MM.1S (cell line): ENCODE data around the gene LIMCH1.

ENCODE experiments used
- DNase-seq: peaks from one replicate; pipeline ENCODE4 v3.0.0-alpha.2; 2015
- H2AFZ ChIP-seq: fragments of 300-600 bp; sonication (generic); 2 replicates; pipeline ENCODE4 v1.6.0; 2016; ENCODE audit warnings: antibody characterized with exemption, low read length
- H3F3A ChIP-seq: fragments of 300-600 bp; sonication (generic); 2 replicates; pipeline ENCODE4 v1.6.1; 2016; ENCODE audit warnings: mild to moderate bottlenecking, antibody characterized with exemption, low read length, moderate library complexity, mixed read lengths; ENCODE audit not compliant: insufficient read depth
- H3K27ac ChIP-seq: fragments of 300-600 bp; sonication (generic); 2 replicates; pipeline ENCODE4 v1.5.1; 2016; ENCODE audit warnings: mild to moderate bottlenecking, low read length
- H3K27me3 ChIP-seq: fragments of 300-600 bp; sonication (generic); replicated peaks from 2 replicates; pipeline ENCODE4 v1.6.0; 2016; ENCODE audit warnings: low read length; ENCODE audit not compliant: insufficient read depth
- H3K36me3 ChIP-seq: fragments of 300-600 bp; sonication (generic); replicated peaks from 2 replicates; pipeline ENCODE4 v1.6.1; 2016; ENCODE audit warnings: mild to moderate bottlenecking, low read length, mixed read lengths; ENCODE audit not compliant: insufficient read depth
- H3K4me1 ChIP-seq: fragments of 300-600 bp; sonication (generic); 2 replicates; pipeline ENCODE4 v1.6.1; 2016; ENCODE audit warnings: low read length, mixed read lengths
- H3K4me2 ChIP-seq: fragments of 300-600 bp; sonication (generic); 2 replicates; pipeline ENCODE4 v1.6.0; 2016; ENCODE audit warnings: low read depth, low read length
- H3K4me3 ChIP-seq: fragments of 300-600 bp; sonication (generic); 2 replicates; pipeline ENCODE4 v1.5.1; 2016; ENCODE audit warnings: low read length, mixed read lengths
- H3K79me2 ChIP-seq: fragments of 300-600 bp; sonication (generic); 2 replicates; pipeline ENCODE4 v1.6.1; 2016; ENCODE audit warnings: mixed run types, low read length, mixed read lengths
- H3K9ac ChIP-seq: fragments of 300-600 bp; sonication (generic); 2 replicates; pipeline ENCODE4 v1.6.1; 2016; ENCODE audit warnings: low read length, mixed read lengths
- H3K9me2 ChIP-seq: fragments of 300-600 bp; sonication (generic); replicated peaks from 2 replicates; pipeline ENCODE4 v1.6.1; 2016; ENCODE audit warnings: mild to moderate bottlenecking, low read length, mixed read lengths; ENCODE audit not compliant: insufficient read depth
- H3K9me3 ChIP-seq: fragments of 300-600 bp; sonication (generic); replicated peaks from 2 replicates; pipeline ENCODE4 v1.6.1; 2016; ENCODE audit warnings: mild to moderate bottlenecking, low read length, mixed read lengths; ENCODE audit not compliant: insufficient read depth
- H4K20me1 ChIP-seq: fragments of 300-600 bp; sonication (generic); 2 replicates; pipeline ENCODE4 v1.6.1; 2016; ENCODE audit warnings: mild to moderate bottlenecking, low read length, moderate library complexity, mixed read lengths; ENCODE audit not compliant: insufficient read depth
- EZH2 ChIP-seq: fragments of 300-600 bp; sonication (generic); optimal IDR thresholded peaks from 2 replicates; pipeline ENCODE3; 2017; ENCODE audit warnings: low read depth, mild to moderate bottlenecking, antibody characterized with exemption, low read length, mixed read lengths
- EZH2phosphoT487 ChIP-seq: fragments of 300-600 bp; sonication (generic); IDR thresholded peaks from 2 replicates; pipeline ENCODE4 v1.6.1; 2018; ENCODE audit warnings: antibody characterized with exemption, low read length
- TF ChIP-seq, protein P1 (sequence below): fragments of 300-600 bp; sonication (generic); IDR thresholded peaks from 2 replicates; pipeline ENCODE4 v1.5.1; 2016; ENCODE audit warnings: antibody characterized with exemption, low read length, mixed read lengths

The LIMCH1 gene

GRCh38 chr4:41514766-41515481 is 23.0 kb upstream of the LIMCH1 start:
- H2AFZ ChIP-seq = no peak overlapping the region
- no peak overlapping the region for H3K27ac ChIP-seq
- H3K36me3 ChIP-seq = no peaks in the 10 kb centered on the region
- no peaks in the 10 kb centered on the region for H3K9me3 ChIP-seq
- TF ChIP-seq EZH2phosphoT487 = no peak
- TF ChIP-seq EZH2 = no peak
- TF ChIP-seq, protein P1, sequence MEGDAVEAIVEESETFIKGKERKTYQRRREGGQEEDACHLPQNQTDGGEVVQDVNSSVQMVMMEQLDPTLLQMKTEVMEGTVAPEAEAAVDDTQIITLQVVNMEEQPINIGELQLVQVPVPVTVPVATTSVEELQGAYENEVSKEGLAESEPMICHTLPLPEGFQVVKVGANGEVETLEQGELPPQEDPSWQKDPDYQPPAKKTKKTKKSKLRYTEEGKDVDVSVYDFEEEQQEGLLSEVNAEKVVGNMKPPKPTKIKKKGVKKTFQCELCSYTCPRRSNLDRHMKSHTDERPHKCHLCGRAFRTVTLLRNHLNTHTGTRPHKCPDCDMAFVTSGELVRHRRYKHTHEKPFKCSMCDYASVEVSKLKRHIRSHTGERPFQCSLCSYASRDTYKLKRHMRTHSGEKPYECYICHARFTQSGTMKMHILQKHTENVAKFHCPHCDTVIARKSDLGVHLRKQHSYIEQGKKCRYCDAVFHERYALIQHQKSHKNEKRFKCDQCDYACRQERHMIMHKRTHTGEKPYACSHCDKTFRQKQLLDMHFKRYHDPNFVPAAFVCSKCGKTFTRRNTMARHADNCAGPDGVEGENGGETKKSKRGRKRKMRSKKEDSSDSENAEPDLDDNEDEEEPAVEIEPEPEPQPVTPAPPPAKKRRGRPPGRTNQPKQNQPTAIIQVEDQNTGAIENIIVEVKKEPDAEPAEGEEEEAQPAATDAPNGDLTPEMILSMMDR = no peak
- no peak overlapping the region for H3K4me2 ChIP-seq
- H3K9ac ChIP-seq = no peak overlapping the region
- no peaks in the 10 kb centered on the region for H3K4me1 ChIP-seq
- no peaks in the 10 kb centered on the region for H3K79me2 ChIP-seq
- H3K27me3 ChIP-seq = no peaks in the 10 kb centered on the region
- no peaks in the 10 kb centered on the region for H3K9me2 ChIP-seq
- H3F3A ChIP-seq = no peaks in the 10 kb centered on the region
- DNase-seq = no peak
- no peak overlapping the region for H3K4me3 ChIP-seq
- H4K20me1 ChIP-seq = no peaks in the 10 kb centered on the region

DNA sequence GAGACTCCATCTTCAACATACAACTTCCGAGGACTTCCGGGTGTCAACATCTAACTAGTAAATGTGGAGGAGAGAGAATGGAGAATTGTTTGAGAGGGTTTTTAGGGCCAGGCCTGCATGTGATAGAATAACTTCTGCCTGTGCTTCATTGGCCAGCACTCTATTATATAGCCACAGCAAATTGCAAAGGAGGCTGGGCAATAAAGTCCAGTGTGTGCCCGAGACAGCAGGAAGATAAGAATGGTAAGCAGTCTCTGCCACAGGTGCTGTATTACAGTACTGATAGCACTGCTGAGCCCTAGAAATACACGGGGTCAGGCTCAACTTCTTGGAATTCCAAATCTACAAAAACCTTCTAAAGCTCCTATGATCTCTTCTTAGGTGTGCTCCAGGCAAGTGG is 20.8 kb upstream of the LIMCH1 start:
- H4K20me1 ChIP-seq = no peaks in the 10 kb centered on the region
- no peaks in the 10 kb centered on the region for H3K36me3 ChIP-seq
- no peaks in the 10 kb centered on the region for H3K79me2 ChIP-seq
- H3F3A ChIP-seq = no peaks in the 10 kb centered on the region
- H3K27me3 ChIP-seq = no peaks in the 10 kb centered on the region
- H3K9me3 ChIP-seq = no peaks in the 10 kb centered on the region
- H3K9me2 ChIP-seq = no peaks in the 10 kb centered on the region
- no peak overlapping the region for H3K4me2 ChIP-seq
- no peak for DNase-seq
- no peak overlapping the region for H2AFZ ChIP-seq
- H3K27ac ChIP-seq = no peak overlapping the region
- no peak for TF ChIP-seq EZH2phosphoT487
- no peak for TF ChIP-seq EZH2
- TF ChIP-seq, protein P1 = no peak
- H3K4me3 ChIP-seq = no peak overlapping the region
- no peak overlapping the region for H3K9ac ChIP-seq
- no peaks in the 10 kb centered on the region for H3K4me1 ChIP-seq

GRCh38 chr4:41517747-41518146 is 20.2 kb upstream of the LIMCH1 start:
- no peak overlapping the region for H3K9ac ChIP-seq
- H3K27me3 ChIP-seq = no peaks in the 10 kb centered on the region
- no peaks in the 10 kb centered on the region for H3K9me3 ChIP-seq
- no peak overlapping the region for H2AFZ ChIP-seq
- no peak overlapping the region for H3K27ac ChIP-seq
- TF ChIP-seq EZH2 = no peak
- TF ChIP-seq, protein P1 = no peak
- no peak for TF ChIP-seq EZH2phosphoT487
- no peak overlapping the region for H3K4me2 ChIP-seq
- no peaks in the 10 kb centered on the region for H3K36me3 ChIP-seq
- no peaks in the 10 kb centered on the region for H3K9me2 ChIP-seq
- DNase-seq = no peak
- no peaks in the 10 kb centered on the region for H3K4me1 ChIP-seq
- H3K4me3 ChIP-seq = no peak overlapping the region
- H4K20me1 ChIP-seq = no peaks in the 10 kb centered on the region
- H3K79me2 ChIP-seq = no peaks in the 10 kb centered on the region
- H3F3A ChIP-seq = no peaks in the 10 kb centered on the region
